NB4 (cell line): Measurements from ENCODE around the gene UNC93B1.

Source experiments
- DNase-seq: peaks from one replicate; pipeline ENCODE4 v3.0.0; 2010; ENCODE audit warnings: low read depth
- H3K4me3 ChIP-seq: one replicate; pipeline ENCODE4 v1.5.1; 2011; ENCODE audit warnings: mild to moderate bottlenecking, low read depth, low read length, moderate library complexity
- MAX ChIP-seq: IDR thresholded peaks from 2 replicates; pipeline ENCODE4 v1.6.1; 2011; ENCODE audit warnings: low read depth, low read length
- MYC ChIP-seq: IDR thresholded peaks from 2 replicates; pipeline ENCODE4 v1.6.1; 2011; ENCODE audit warnings: low read depth, low read length
- POLR2A ChIP-seq: IDR thresholded peaks from 2 replicates; pipeline ENCODE4 v1.6.1; 2011; ENCODE audit warnings: mild to moderate bottlenecking; ENCODE audit not compliant: insufficient read length; ENCODE audit errors: extremely low read depth
- TF ChIP-seq, protein P1 (sequence below): IDR thresholded peaks from one replicate; pipeline ENCODE4 v1.5.1; 2012; ENCODE audit warnings: low read depth, low read length

The UNC93B1 gene

GRCh38 chr11:68036717-68037239 is 32.9 kb upstream of the UNC93B1 start:
- DNase-seq, result peak; percentile 89
- TF ChIP-seq MYC (peak; percentile 64), MAX (peak; percentile 74), POLR2A (no peak)
- TF ChIP-seq, protein P1, sequence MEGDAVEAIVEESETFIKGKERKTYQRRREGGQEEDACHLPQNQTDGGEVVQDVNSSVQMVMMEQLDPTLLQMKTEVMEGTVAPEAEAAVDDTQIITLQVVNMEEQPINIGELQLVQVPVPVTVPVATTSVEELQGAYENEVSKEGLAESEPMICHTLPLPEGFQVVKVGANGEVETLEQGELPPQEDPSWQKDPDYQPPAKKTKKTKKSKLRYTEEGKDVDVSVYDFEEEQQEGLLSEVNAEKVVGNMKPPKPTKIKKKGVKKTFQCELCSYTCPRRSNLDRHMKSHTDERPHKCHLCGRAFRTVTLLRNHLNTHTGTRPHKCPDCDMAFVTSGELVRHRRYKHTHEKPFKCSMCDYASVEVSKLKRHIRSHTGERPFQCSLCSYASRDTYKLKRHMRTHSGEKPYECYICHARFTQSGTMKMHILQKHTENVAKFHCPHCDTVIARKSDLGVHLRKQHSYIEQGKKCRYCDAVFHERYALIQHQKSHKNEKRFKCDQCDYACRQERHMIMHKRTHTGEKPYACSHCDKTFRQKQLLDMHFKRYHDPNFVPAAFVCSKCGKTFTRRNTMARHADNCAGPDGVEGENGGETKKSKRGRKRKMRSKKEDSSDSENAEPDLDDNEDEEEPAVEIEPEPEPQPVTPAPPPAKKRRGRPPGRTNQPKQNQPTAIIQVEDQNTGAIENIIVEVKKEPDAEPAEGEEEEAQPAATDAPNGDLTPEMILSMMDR, result no peak
- peak overlapping the region; percentile 21 for H3K4me3 ChIP-seq

- TF ChIP-seq MYC (peak; percentile 64), MAX (no peak; the same call in none of the 2 replicates)
- peak; percentile 92 for DNase-seq
- H3K4me3 ChIP-seq, result peak overlapping the region; percentile 21
These were observed 32.3 kb upstream of the UNC93B1 start for GRCh38 chr11:68036141-68036716.

GRCh38 chr11:68035266-68035876 is 31.5 kb upstream of the UNC93B1 start:
- TF ChIP-seq MYC, result no peak
- peak; percentile 32; the same call in 1 of the 2 replicates for TF ChIP-seq MAX
- no peak for DNase-seq
- H3K4me3 ChIP-seq, result no peak overlapping the region

- H3K4me3 ChIP-seq, result no peak overlapping the region
- no peak for DNase-seq
- no peak for TF ChIP-seq POLR2A
- TF ChIP-seq, protein P1, result no peak
- no peak for TF ChIP-seq MAX
- no peak for TF ChIP-seq MYC
These were observed 29.8 kb upstream of the UNC93B1 start for GRCh38 chr11:68033708-68034045.

DNA sequence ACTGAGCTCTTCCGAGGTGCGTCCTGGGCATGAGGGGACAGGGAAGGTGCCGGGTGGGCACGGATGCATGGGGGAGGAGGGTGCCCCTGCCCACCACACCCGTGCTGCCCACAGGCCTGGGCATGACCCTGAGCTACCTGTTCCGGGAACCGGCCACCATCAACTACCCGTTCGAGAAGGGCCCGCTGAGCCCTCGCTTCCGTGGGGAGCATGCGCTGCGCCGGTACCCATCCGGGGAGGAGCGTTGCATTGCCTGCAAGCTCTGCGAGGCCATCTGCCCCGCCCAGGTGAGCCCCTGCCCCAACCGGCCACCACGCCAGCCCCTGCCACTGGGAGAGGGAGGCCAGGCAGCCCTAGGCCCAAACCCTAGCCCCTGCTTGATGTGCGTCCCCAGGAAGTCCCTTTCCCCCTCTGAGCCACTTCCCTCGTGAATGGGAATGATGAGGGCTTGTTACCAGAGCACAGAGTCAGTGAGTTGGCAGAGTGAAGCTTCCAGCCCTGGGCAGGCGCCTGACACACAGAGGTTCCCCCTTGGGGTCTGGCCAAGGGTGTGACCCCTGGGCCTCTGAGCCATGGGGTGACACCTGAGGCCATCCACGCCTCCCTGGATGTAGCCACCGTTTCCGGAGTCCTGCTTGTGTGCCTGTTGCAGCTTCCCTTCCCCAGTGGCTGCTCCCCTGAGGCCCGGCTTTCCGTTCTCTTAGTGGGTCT is 29.3 kb upstream of the UNC93B1 start:
- no peak for TF ChIP-seq POLR2A
- TF ChIP-seq MYC, result no peak
- TF ChIP-seq, protein P1, result no peak
- no peak for TF ChIP-seq MAX
- no peak for DNase-seq

GRCh38 chr11:68032003-68032402 is 28.1 kb upstream of the UNC93B1 start:
- TF ChIP-seq MYC (no peak), POLR2A (no peak), MAX (no peak)
- TF ChIP-seq, protein P1, result no peak
- H3K4me3 ChIP-seq, result peak overlapping the region; percentile 97
- no peak for DNase-seq

More for the DNA sequence above, 29.3 kb upstream of the UNC93B1 start:
- no peak overlapping the region for H3K4me3 ChIP-seq
